HG03175 (cell line): ENCODE results near the gene RAB11FIP2.

ENCODE experiments used
- ATAC-seq: cut with Tn5 transposase; IDR thresholded peaks from one replicate; pipeline ENCODE4 v1.9.1; 2021; ENCODE audit warnings: mild to moderate bottlenecking, moderate library complexity; ENCODE audit not compliant: unreplicated experiment

The RAB11FIP2 gene

GRCh38 chr10:117983961-117984360 is 62.8 kb downstream of the RAB11FIP2 start:
- no peak for ATAC-seq

GRCh38 chr10:117980755-117981702 is 65.7 kb downstream of the RAB11FIP2 start:
- ATAC-seq = no peak

- ATAC-seq = no peak
These were observed 66.5 kb downstream of the RAB11FIP2 start for GRCh38 chr10:117980216-117980615.

GRCh38 chr10:117972168-117972837 is 74.4 kb downstream of the RAB11FIP2 start:
- ATAC-seq = no peak

GRCh38 chr10:117970962-117971361 is 75.8 kb downstream of the RAB11FIP2 start:
- ATAC-seq = no peak

- no peak for ATAC-seq
These were observed 77.1 kb downstream of the RAB11FIP2 start for GRCh38 chr10:117969592-117969991.

- ATAC-seq = no peak
These were observed 78.2 kb downstream of the RAB11FIP2 start for GRCh38 chr10:117968354-117969182.

- no peak for ATAC-seq
These were observed 79.5 kb downstream of the RAB11FIP2 start for GRCh38 chr10:117967149-117967650.

- no peak for ATAC-seq
These were observed 80.8 kb downstream of the RAB11FIP2 start for GRCh38 chr10:117965984-117966383.

GRCh38 chr10:117964536-117964935 is 82.2 kb downstream of the RAB11FIP2 start:
- ATAC-seq = no peak

GRCh38 chr10:117960345-117960935 is 86.3 kb downstream of the RAB11FIP2 start:
- ATAC-seq = no peak

- ATAC-seq = no peak
These were observed 89.8 kb downstream of the RAB11FIP2 start for GRCh38 chr10:117956972-117957371.

GRCh38 chr10:117955176-117955575 is 91.6 kb downstream of the RAB11FIP2 start:
- ATAC-seq = no peak
